ENCODE results near the gene MREG. TPM values are rescaled to one million over a fixed set of nuclear protein-coding genes. Genes with fewer than 3 reads are reported as not detected.
A peak's percentile ranks its signal among the peaks of the same experiment; 100 is the strongest.

Gene MREG
- total RNA-seq, 2 donors from 2014 or later, result 0.35 to 0.41 TPM

GRCh38 chr2:216029416-216030129 lies 16.2 kb upstream of the MREG start:
- H3K27ac ChIP-seq, result no peak overlapping the region
- H3K9me3 ChIP-seq, result no peaks in the 10 kb centered on the region
- H3K4me3 ChIP-seq, result no peak overlapping the region
- no peak for DNase-seq (ENCODE audit: low spot score)
- no peaks in the 10 kb centered on the region for H3K27me3 ChIP-seq
- H3K36me3 ChIP-seq, result no peaks in the 10 kb centered on the region
- TF ChIP-seq, protein P1, sequence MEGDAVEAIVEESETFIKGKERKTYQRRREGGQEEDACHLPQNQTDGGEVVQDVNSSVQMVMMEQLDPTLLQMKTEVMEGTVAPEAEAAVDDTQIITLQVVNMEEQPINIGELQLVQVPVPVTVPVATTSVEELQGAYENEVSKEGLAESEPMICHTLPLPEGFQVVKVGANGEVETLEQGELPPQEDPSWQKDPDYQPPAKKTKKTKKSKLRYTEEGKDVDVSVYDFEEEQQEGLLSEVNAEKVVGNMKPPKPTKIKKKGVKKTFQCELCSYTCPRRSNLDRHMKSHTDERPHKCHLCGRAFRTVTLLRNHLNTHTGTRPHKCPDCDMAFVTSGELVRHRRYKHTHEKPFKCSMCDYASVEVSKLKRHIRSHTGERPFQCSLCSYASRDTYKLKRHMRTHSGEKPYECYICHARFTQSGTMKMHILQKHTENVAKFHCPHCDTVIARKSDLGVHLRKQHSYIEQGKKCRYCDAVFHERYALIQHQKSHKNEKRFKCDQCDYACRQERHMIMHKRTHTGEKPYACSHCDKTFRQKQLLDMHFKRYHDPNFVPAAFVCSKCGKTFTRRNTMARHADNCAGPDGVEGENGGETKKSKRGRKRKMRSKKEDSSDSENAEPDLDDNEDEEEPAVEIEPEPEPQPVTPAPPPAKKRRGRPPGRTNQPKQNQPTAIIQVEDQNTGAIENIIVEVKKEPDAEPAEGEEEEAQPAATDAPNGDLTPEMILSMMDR (IDR thresholded peaks at IDR 0.05), result no peak
- H3K4me1 ChIP-seq, result no peaks in the 10 kb centered on the region

DNA sequence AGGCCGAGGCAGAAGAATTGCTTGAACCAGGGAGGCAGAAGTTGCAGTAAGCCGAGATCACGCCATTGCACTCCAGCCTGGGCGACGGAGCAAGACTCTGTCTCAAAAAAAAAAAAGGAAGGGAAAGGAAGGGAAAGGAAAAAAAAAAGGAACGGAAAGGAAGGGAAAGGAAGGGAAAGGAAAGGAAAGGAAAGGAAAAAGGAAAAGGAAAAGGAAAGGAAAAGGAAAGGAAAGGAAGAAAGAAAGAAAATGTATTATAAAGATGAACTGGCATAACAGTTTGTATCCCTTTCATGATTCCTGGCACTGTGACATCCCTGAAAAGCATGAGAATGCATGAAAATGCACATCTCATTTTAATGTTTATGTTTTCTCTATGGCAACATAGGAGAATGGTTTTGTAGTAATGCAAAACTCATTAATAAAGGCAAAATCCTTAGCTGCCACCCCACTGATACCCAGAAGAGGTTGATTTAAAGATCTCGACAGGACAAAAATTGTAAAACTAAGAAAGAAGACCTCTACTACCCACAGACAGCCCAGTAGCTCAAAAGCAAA lies 11.5 kb upstream of the MREG start:
- no peaks in the 10 kb centered on the region for H3K27me3 ChIP-seq
- no peaks in the 10 kb centered on the region for H3K9me3 ChIP-seq
- TF ChIP-seq, protein P1 (IDR thresholded peaks at IDR 0.05), result no peak
- H3K4me3 ChIP-seq, result no peak overlapping the region
- H3K36me3 ChIP-seq, result no peaks in the 10 kb centered on the region
- H3K4me1 ChIP-seq, result no peaks in the 10 kb centered on the region
- H3K27ac ChIP-seq, result no peak overlapping the region
- DNase-seq (ENCODE audit: low spot score), result no peak

DNA sequence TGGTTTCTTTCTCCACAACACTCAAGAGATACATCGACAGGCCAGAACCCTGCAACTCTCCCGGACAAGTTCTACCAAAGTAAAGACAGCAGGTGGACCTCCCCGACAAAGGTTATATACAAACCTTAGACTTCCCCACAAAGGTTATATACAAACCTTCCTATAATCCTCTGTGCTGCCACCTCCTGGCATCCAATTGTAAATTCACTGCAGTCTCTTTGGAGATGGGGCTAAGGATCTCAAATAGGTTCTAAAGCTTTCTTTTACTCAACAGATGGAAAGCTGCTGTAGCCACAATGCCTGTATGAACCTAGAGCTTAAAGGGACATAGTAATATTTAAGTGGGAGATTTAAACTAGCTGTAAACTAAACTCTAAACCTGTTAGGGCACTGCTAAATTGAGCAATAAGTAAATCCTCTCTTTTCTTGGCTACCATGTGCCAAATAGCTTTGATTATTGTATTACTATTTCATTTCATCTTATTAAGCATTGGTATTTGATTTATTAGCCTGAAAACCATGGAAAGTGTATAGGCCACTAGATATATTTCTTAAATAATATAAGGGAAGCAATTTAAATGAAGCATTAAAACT lies 9.8 kb upstream of the MREG start:
- Histone ChIP-seq H3K36me3 (no peaks in the 10 kb centered on the region), H3K9me3 (no peaks in the 10 kb centered on the region), H3K27ac (no peak overlapping the region), H3K4me3 (no peak overlapping the region), H3K4me1 (no peaks in the 10 kb centered on the region), H3K27me3 (no peaks in the 10 kb centered on the region)
- no peak for DNase-seq (ENCODE audit: low spot score)
- TF ChIP-seq, protein P1 (IDR thresholded peaks at IDR 0.05), result peak; percentile 40 to 60

GRCh38 chr2:216021768-216022565 lies 8.6 kb upstream of the MREG start:
- no peaks in the 10 kb centered on the region for H3K36me3 ChIP-seq
- TF ChIP-seq, protein P1 (IDR thresholded peaks at IDR 0.05), result no peak
- no peaks in the 10 kb centered on the region for H3K4me1 ChIP-seq
- no peaks in the 10 kb centered on the region for H3K27me3 ChIP-seq
- no peak overlapping the region for H3K27ac ChIP-seq
- no peaks in the 10 kb centered on the region for H3K9me3 ChIP-seq
- H3K4me3 ChIP-seq, result no peak overlapping the region
- DNase-seq (ENCODE audit: low spot score), result no peak

DNA sequence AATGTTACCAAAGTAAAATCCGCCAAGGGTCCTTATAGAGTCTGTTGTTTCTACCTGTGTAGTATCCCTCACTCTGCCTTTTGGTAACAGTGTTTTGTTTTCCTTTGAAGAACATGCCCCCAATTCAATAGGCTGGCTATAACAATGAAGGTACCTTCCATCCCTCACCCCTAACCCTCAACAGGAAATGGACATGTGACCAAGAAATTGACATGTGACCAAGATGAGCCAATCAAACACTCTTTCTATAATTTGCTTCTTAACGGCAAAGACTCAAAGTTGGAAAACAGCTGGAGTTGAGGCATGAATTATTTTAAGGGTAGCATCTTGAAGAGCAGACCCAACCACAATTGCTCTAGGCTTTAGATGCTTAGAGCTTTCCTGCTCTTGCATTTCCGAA lies 5.4 kb upstream of the MREG start:
- TF ChIP-seq, protein P1 (IDR thresholded peaks at IDR 0.05), result no peak
- H3K9me3 ChIP-seq, result no peaks in the 10 kb centered on the region
- no peak overlapping the region for H3K27ac ChIP-seq
- H3K27me3 ChIP-seq, result no peaks in the 10 kb centered on the region
- H3K4me1 ChIP-seq, result peaks cover 0 to 4% of the 10 kb centered on the region in 2 donors
- DNase-seq (ENCODE audit: low spot score), result no peak
- no peaks in the 10 kb centered on the region for H3K36me3 ChIP-seq
- H3K4me3 ChIP-seq, result no peak overlapping the region

All from right atrium auricular region (tissue), 2 donors.